GM19099 (cell line): ENCODE measurements around the gene LRP1B.

Source experiments
- POLR2A ChIP-seq: IDR thresholded peaks from 3 replicates; pipeline ENCODE4 v1.6.1; 2011; ENCODE audit warnings: low read depth; ENCODE audit not compliant: insufficient read length; ENCODE audit errors: extremely low read depth

Gene LRP1B

GRCh38 chr2:140718999-140719398 is 1411.8 kb downstream of the LRP1B start:
- TF ChIP-seq POLR2A, result no peak

- TF ChIP-seq POLR2A, result no peak
Measured at GRCh38 chr2:140717481-140717880, 1413.3 kb downstream of the LRP1B start.

- no peak for TF ChIP-seq POLR2A
Measured at GRCh38 chr2:140714586-140714985, 1416.2 kb downstream of the LRP1B start.

- no peak for TF ChIP-seq POLR2A
Measured at GRCh38 chr2:140711867-140712266, 1418.9 kb downstream of the LRP1B start.

- no peak for TF ChIP-seq POLR2A
Measured at GRCh38 chr2:140701726-140702125, 1429.1 kb downstream of the LRP1B start.

GRCh38 chr2:140698636-140699035 is 1432.2 kb downstream of the LRP1B start:
- TF ChIP-seq POLR2A, result no peak

- no peak for TF ChIP-seq POLR2A
Measured at GRCh38 chr2:140696449-140696848, 1434.4 kb downstream of the LRP1B start.

- TF ChIP-seq POLR2A, result no peak
Measured at GRCh38 chr2:140695155-140695554, 1435.7 kb downstream of the LRP1B start.

GRCh38 chr2:140687825-140688224 is 1443.0 kb downstream of the LRP1B start:
- TF ChIP-seq POLR2A, result no peak

- no peak for TF ChIP-seq POLR2A
Measured at GRCh38 chr2:140683658-140684057, 1447.2 kb downstream of the LRP1B start.

GRCh38 chr2:140680862-140681261 is 1450.0 kb downstream of the LRP1B start:
- no peak for TF ChIP-seq POLR2A

GRCh38 chr2:140679752-140680151 is 1451.1 kb downstream of the LRP1B start:
- no peak for TF ChIP-seq POLR2A

GRCh38 chr2:140669911-140670310 is 1460.9 kb downstream of the LRP1B start:
- TF ChIP-seq POLR2A, result no peak

GRCh38 chr2:140667203-140667602 is 1463.6 kb downstream of the LRP1B start:
- no peak for TF ChIP-seq POLR2A

- no peak for TF ChIP-seq POLR2A
Measured at GRCh38 chr2:140662504-140662903, 1468.3 kb downstream of the LRP1B start.

GRCh38 chr2:140658760-140659692 is 1471.8 kb downstream of the LRP1B start:
- no peak for TF ChIP-seq POLR2A
